HG03575 (cell line): ENCODE data around the gene TEF.

Experiments used
- ATAC-seq: cut with Tn5 transposase; IDR thresholded peaks from one replicate; pipeline ENCODE4 v1.9.1; 2021; ENCODE audit not compliant: unreplicated experiment, insufficient number of reproducible peaks, low FRiP score; ENCODE audit errors: extremely low read depth

Gene TEF

GRCh38 chr22:41444360-41445128 is 62.8 kb downstream of the TEF start:
- ATAC-seq: no peak

- ATAC-seq: no peak
Measured at GRCh38 chr22:41445129-41446056, 63.7 kb downstream of the TEF start.

GRCh38 chr22:41446057-41446501 is 64.3 kb downstream of the TEF start:
- ATAC-seq: no peak

GRCh38 chr22:41446639-41447434 is 65.1 kb downstream of the TEF start, which contains the start of gene TOB2:
TOB2 (minus strand) TSS chr22:41446801; CDS start chr22:41437345, 9,456 bp downstream.
- no peak for ATAC-seq

DNA sequence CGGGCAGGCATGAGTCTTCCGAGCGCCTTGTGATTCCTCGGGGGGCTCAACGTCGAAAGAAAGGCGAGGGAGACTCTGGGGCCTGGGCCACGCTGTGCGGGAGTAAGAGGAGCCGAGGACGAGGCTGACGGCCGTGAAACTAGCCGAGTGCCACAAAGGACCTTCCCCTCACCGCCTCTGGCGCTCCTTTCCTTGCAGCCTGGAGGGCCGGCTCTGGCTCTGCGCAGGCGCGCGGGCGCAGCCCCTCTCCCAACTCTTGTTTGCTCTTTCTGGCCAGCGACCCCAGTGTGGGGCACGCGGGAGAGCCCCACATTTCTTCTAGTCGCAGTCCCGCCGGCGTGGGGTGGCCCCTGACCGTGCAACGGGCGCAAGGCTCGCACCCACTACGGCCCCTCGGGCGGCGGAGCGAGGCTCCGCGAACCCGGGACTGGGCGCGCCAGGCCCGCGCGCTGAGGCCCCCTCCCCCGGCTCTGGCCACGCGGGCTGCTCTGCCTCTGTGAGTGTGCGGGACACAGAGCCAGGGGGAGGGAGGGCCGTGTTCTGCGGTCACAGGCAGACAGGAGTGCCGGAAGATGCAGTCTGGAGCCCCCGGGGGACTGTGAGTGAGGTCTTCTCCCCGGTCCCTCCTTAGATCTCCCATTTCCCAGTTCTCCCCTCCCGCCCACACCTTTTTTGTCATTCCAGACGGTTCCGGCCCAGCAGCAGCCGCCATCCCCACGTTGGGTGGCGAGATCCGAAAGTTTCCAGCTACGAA is 65.9 kb downstream of the TEF start:
- ATAC-seq: no peak

DNA sequence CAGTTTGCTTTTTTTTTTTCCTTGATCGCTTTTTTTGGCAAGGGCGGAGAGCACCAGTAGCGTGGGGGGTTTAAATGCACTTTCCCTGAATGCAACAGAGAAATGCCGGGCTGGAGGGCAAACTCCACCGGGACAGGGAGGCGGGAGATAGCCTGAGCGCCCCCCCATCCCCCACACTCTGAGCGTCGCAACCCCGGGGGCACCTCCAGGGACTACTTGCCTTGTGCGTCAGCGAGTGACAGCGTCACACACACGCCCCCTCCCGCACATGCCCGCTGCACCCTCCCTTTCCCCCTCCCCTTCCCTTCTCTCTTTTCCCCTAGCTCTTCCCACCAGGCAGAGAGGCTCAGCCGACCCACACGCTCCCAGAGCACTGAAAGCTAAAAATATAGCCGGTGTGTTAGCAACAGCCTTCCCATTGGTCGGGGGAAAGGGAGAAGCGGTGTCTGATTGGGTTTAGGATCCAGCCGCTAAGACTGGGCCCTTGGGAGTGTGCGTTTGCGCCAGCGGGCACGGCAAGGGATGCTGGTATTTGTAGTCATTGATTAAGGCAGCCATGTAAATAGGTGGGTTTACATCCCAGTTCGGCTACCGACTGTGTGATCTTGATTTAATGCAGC is 66.6 kb downstream of the TEF start:
- no peak for ATAC-seq
